NCI-H128 (cell line): ENCODE measurements around the gene TMEM258.

Experiments
- DNase-seq: peaks from one replicate; lab custom pipeline; 2025; ENCODE audit not compliant: unreplicated experiment; lab: John Stamatoyannopoulos, UW

The TMEM258 gene

GRCh38 chr11:61777234-61778090, 14.9 kb downstream of the TMEM258 start:
- no peak for DNase-seq

- DNase-seq = no peak
Measured at GRCh38 chr11:61776561-61777075, 15.8 kb downstream of the TMEM258 start.

- no peak for DNase-seq
Measured at GRCh38 chr11:61775606-61776554, 16.5 kb downstream of the TMEM258 start.

- DNase-seq = no peak
Measured at GRCh38 chr11:61775106-61775505, 17.3 kb downstream of the TMEM258 start.

- no peak for DNase-seq
Measured at GRCh38 chr11:61774411-61774810, 18.0 kb downstream of the TMEM258 start.

- no peak for DNase-seq
Measured at GRCh38 chr11:61773809-61774208, 18.6 kb downstream of the TMEM258 start.

- DNase-seq = no peak
Measured at GRCh38 chr11:61773356-61773755, 19.0 kb downstream of the TMEM258 start.

GRCh38 chr11:61771985-61772455, 20.4 kb downstream of the TMEM258 start:
- DNase-seq = no peak

GRCh38 chr11:61771195-61771894, 21.1 kb downstream of the TMEM258 start:
- DNase-seq = no peak

- DNase-seq = no peak
Measured at GRCh38 chr11:61769946-61770683, 22.3 kb downstream of the TMEM258 start.

GRCh38 chr11:61769169-61769920, 23.1 kb downstream of the TMEM258 start:
- no peak for DNase-seq

- no peak for DNase-seq
Measured at GRCh38 chr11:61768376-61769076, 23.9 kb downstream of the TMEM258 start.

GRCh38 chr11:61766353-61766841, 26.0 kb downstream of the TMEM258 start:
- no peak for DNase-seq

- no peak for DNase-seq
Measured at GRCh38 chr11:61765550-61766253, 26.7 kb downstream of the TMEM258 start.

- DNase-seq = no peak
Measured at GRCh38 chr11:61764606-61765260, 27.7 kb downstream of the TMEM258 start.

- DNase-seq = no peak
Measured at GRCh38 chr11:61763930-61764605, 28.3 kb downstream of the TMEM258 start.

GRCh38 chr11:61762798-61763197, 29.6 kb downstream of the TMEM258 start:
- DNase-seq = no peak
